GM12873 (cell line): ENCODE results near the gene CORO1C.
A peak's percentile ranks its signal among the peaks of the same experiment; 100 is the strongest.

ENCODE experiments used
- TF ChIP-seq, protein P1 (sequence below): IDR thresholded peaks from 2 replicates; pipeline ENCODE4 v1.5.1; 2012; ENCODE audit warnings: low read depth, mild to moderate bottlenecking, moderate library complexity, low read length, control low read depth; ENCODE audit not compliant: insufficient read depth; ENCODE audit errors: missing control alignments

The CORO1C gene

GRCh38 chr12:108619369-108620160 lies 111.8 kb downstream of the CORO1C start:
- TF ChIP-seq, protein P1, sequence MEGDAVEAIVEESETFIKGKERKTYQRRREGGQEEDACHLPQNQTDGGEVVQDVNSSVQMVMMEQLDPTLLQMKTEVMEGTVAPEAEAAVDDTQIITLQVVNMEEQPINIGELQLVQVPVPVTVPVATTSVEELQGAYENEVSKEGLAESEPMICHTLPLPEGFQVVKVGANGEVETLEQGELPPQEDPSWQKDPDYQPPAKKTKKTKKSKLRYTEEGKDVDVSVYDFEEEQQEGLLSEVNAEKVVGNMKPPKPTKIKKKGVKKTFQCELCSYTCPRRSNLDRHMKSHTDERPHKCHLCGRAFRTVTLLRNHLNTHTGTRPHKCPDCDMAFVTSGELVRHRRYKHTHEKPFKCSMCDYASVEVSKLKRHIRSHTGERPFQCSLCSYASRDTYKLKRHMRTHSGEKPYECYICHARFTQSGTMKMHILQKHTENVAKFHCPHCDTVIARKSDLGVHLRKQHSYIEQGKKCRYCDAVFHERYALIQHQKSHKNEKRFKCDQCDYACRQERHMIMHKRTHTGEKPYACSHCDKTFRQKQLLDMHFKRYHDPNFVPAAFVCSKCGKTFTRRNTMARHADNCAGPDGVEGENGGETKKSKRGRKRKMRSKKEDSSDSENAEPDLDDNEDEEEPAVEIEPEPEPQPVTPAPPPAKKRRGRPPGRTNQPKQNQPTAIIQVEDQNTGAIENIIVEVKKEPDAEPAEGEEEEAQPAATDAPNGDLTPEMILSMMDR, result no peak

GRCh38 chr12:108618079-108618952 lies 113.0 kb downstream of the CORO1C start:
- TF ChIP-seq, protein P1, result peak; percentile 91

DNA sequence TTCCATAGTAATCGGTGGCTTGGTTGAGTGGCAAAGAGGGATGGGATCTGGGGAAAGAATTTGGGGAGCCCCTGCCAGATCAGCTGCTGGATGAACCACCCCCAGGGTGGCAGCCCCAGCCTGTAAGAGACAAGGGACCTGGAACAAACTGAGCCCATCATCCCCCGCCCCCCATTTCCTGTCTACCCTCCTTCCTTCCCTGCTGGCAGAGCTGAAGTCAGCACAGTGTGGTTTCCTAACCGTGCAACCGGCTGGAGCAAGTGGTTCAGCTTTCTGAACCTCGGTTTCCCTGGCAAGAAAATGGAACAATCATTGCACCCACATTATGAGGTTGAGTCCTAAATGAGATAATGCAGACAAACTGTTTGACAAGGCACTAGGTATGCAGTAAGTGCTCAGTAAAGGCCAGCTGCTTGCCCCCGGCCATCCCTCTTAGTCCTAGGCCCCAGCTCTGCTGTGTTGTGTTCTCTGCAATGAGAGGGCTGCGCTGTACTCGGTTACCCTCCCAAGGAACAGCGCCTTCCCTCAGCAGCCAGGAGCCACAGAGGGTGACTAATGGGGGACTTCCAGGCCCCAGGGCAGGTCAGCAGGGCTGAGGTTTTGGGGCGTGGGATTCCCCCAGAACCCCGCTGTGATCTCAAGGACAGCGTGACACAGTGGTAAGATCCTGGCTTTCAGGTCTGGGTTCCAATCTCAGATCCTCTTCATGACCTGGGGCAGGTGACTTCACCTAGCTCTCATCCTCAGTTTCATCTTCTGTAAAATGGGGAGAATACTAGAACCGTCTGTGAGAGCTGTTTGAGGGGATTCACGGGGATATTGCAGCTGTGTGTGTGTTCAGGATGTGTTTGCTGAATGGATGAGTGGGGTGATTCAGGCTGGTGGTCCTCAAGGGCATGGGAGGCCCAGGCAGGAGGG lies 114.1 kb downstream of the CORO1C start:
- TF ChIP-seq, protein P1, result peak; percentile 7

GRCh38 chr12:108616359-108616758 lies 115.0 kb downstream of the CORO1C start:
- TF ChIP-seq, protein P1, result no peak

- TF ChIP-seq, protein P1, result no peak
These were observed 115.4 kb downstream of the CORO1C start for GRCh38 chr12:108615918-108616317.

- TF ChIP-seq, protein P1, result no peak
These were observed 116.7 kb downstream of the CORO1C start for GRCh38 chr12:108614639-108615038.
